NAMALWA (cell line): ENCODE measurements around the gene FANCI.

ENCODE experiments used
- DNase-seq: peaks from one replicate; pipeline ENCODE4 v3.0.0-alpha.2; 2015; ENCODE audit warnings: low spot score

The FANCI gene

GRCh38 chr15:89333011-89333860 lies 89.5 kb downstream of the FANCI start:
- no peak for DNase-seq

- DNase-seq = no peak
Observed at GRCh38 chr15:89333959-89334509, 90.3 kb downstream of the FANCI start.

- DNase-seq = peak; percentile 99
Observed at GRCh38 chr15:89334510-89335297, 90.9 kb downstream of the FANCI start, which contains the start of gene POLG. Gene POLG (minus strand): TSS chr15:89334824. CDS start chr15:89333754, 1,070 bp downstream.

GRCh38 chr15:89335298-89336041 lies 91.7 kb downstream of the FANCI start:
- DNase-seq = peak; percentile 91

- no peak for DNase-seq
Observed at GRCh38 chr15:89338036-89338435, 94.3 kb downstream of the FANCI start.

- no peak for DNase-seq
Observed at GRCh38 chr15:89340573-89340972, 96.8 kb downstream of the FANCI start.

GRCh38 chr15:89341316-89342005 lies 97.7 kb downstream of the FANCI start:
- DNase-seq = no peak

GRCh38 chr15:89342840-89343239 lies 99.1 kb downstream of the FANCI start:
- no peak for DNase-seq

- no peak for DNase-seq
Observed at GRCh38 chr15:89345248-89345647, 101.5 kb downstream of the FANCI start.

- DNase-seq = no peak
Observed at GRCh38 chr15:89346516-89347231, 102.9 kb downstream of the FANCI start.

- DNase-seq = no peak
Observed at GRCh38 chr15:89349206-89349558, 105.4 kb downstream of the FANCI start.

GRCh38 chr15:89352476-89352875 lies 108.7 kb downstream of the FANCI start:
- DNase-seq = no peak

- DNase-seq = no peak
Observed at GRCh38 chr15:89353991-89354390, 110.2 kb downstream of the FANCI start.

- DNase-seq = peak; percentile 45
Observed at GRCh38 chr15:89356634-89357298, 113.0 kb downstream of the FANCI start.

GRCh38 chr15:89358435-89358754 lies 114.6 kb downstream of the FANCI start:
- no peak for DNase-seq

GRCh38 chr15:89358755-89359439 lies 115.1 kb downstream of the FANCI start:
- DNase-seq = peak; percentile 89

GRCh38 chr15:89359471-89360293 lies 115.9 kb downstream of the FANCI start:
- DNase-seq = no peak

GRCh38 chr15:89360294-89360971 lies 116.7 kb downstream of the FANCI start:
- DNase-seq = no peak
